Breast epithelium (tissue), 4 donors: ENCODE measurements around the gene IPO13. TPM values are rescaled to one million over a fixed set of nuclear protein-coding genes. Genes with fewer than 3 reads are reported as not detected.

ENCODE experiments used
- DNase-seq, 2 donors: peaks; one replicate each; pipeline ENCODE4 v3.0.0-alpha.2; 2019; ENCODE audit warnings: low spot score in 2 of 2
- H3K27ac ChIP-seq, 2 donors: fragments of 200-600 bp; sonication (generic) in 1 of 2; one replicate each; pipeline ENCODE4 v1.5.1; 2016 to 2019; ENCODE audit warnings: mild to moderate bottlenecking in 1 of 2
- H3K27me3 ChIP-seq, 2 donors: fragments of 200-600 bp; sonication (generic) in 1 of 2; one replicate each; pipeline versions ENCODE4 v1.5.1 to v1.6.0; 2017 to 2019; ENCODE audit warnings: control low read depth in 1 of 2, mild to moderate bottlenecking in 1 of 2
- H3K36me3 ChIP-seq: fragments of 200-600 bp; one replicate; pipeline ENCODE4 v1.5.1; 2019
- H3K4me1 ChIP-seq, 2 donors: fragments of 200-600 bp; sonication (generic); one replicate each; pipeline ENCODE4 v1.5.1; 2016 to 2019; ENCODE audit warnings: control low read depth in 1 of 2
- H3K4me3 ChIP-seq, 3 donors: fragments of 200-600 bp; sonication (generic); 1 replicate in 2 of 3; 2 replicates in 1 of 3; pipeline ENCODE4 v1.5.1; 2016 to 2019; ENCODE audit warnings: mild to moderate bottlenecking in 3 of 3, moderate library complexity in 2 of 3
- H3K9me3 ChIP-seq, 2 donors: fragments of 200-600 bp; sonication (generic) in 1 of 2; one replicate each; pipeline ENCODE4 v1.5.1; 2016 to 2019; ENCODE audit warnings: control low read depth in 1 of 2
- CTCF ChIP-seq, 3 donors: fragments of 450-650 bp; IDR thresholded peaks; one replicate each; pipeline ENCODE4 v1.5.1; 2016 to 2017; ENCODE audit warnings: antibody characterized with exemption in 3 of 3, mild to moderate bottlenecking in 3 of 3, moderate library complexity in 3 of 3
- POLR2A ChIP-seq: fragments of 450-650 bp; IDR thresholded peaks from one replicate; pipeline ENCODE4 v1.6.1; 2016; ENCODE audit warnings: antibody characterized with exemption, mild to moderate bottlenecking, moderate library complexity
- POLR2AphosphoS5 ChIP-seq, 3 donors: sonication (generic); formaldehyde crosslinking; IDR thresholded peaks; one replicate each; pipeline ENCODE4 v1.6.1; 2017; ENCODE audit warnings: antibody characterized with exemption in 3 of 3
- intact Hi-C: fragments of 100-400 bp; cut with DNase I; formaldehyde crosslinking; loops from one replicate; pipeline ENCODE4 v1.15.1; 2023; ENCODE audit warnings: low total_unique reads
- total RNA-seq, 3 donors: library from RNA; depleted of rRNA; stranded (reverse); fragments of >200 nt; gene quantifications; one replicate each; pipeline ENCODE4 v1.1.0, GENCODE V29; 2016

IPO13 gene
- total RNA-seq, 3 donors from 2014 or later = 18.4 to 23.0 (median 20.5) TPM

- DNase-seq = no peak
- TF ChIP-seq CTCF (IDR thresholded peaks at IDR 0.05) (no peak), POLR2A (no peak), POLR2AphosphoS5 (IDR thresholded peaks at IDR 0.05) (no peak)
- H3K9me3 ChIP-seq = no peaks in the 10 kb centered on the region
- H3K36me3 ChIP-seq = no peaks in the 10 kb centered on the region
- H3K4me1 ChIP-seq = no peaks in the 10 kb centered on the region
- intact Hi-C loops = loop anchor here (10.0 kb wide), 1 partner anchor 1111 kb away; the partner anchor contains the start of gene ZNF691
- no peak overlapping the region for H3K27ac ChIP-seq
- no peaks in the 10 kb centered on the region for H3K27me3 ChIP-seq
- H3K4me3 ChIP-seq = no peak overlapping the region
Measured at GRCh38 chr1:43956234-43956633, 9.5 kb downstream of the IPO13 start.

GRCh38 chr1:43957407-43958040 is 10.8 kb downstream of the IPO13 start:
- intact Hi-C loops = loop anchor here (10.0 kb wide), 1 partner anchor 1113 kb away; the partner anchor contains the start of gene ZNF691
- Histone ChIP-seq H3K4me1 (no peaks in the 10 kb centered on the region), H3K4me3 (no peak overlapping the region), H3K36me3 (no peaks in the 10 kb centered on the region), H3K9me3 (no peaks in the 10 kb centered on the region), H3K27ac (no peak overlapping the region), H3K27me3 (no peaks in the 10 kb centered on the region)
- no peak for DNase-seq
- TF ChIP-seq POLR2A (no peak), POLR2AphosphoS5 (IDR thresholded peaks at IDR 0.05) (no peak), CTCF (IDR thresholded peaks at IDR 0.05) (no peak)

GRCh38 chr1:43958351-43959255 is 11.9 kb downstream of the IPO13 start:
- no peak for TF ChIP-seq POLR2A
- no peak for TF ChIP-seq POLR2AphosphoS5 (IDR thresholded peaks at IDR 0.05)
- TF ChIP-seq CTCF (IDR thresholded peaks at IDR 0.05) = no peak
- no peaks in the 10 kb centered on the region for H3K36me3 ChIP-seq
- DNase-seq = no peak
- H3K4me1 ChIP-seq = no peaks in the 10 kb centered on the region
- H3K27me3 ChIP-seq = no peaks in the 10 kb centered on the region
- no peak overlapping the region for H3K4me3 ChIP-seq
- H3K9me3 ChIP-seq = no peaks in the 10 kb centered on the region
- intact Hi-C loops = loop anchor here (10.0 kb wide), 1 partner anchor 1114 kb away; the partner anchor contains the start of gene ZNF691
- no peak overlapping the region for H3K27ac ChIP-seq

GRCh38 chr1:43960798-43961197 is 14.0 kb downstream of the IPO13 start:
- intact Hi-C loops = no loop called here

More at GRCh38 chr1:43960798-43961197, 14.0 kb downstream of the IPO13 start:
- no peaks in the 10 kb centered on the region for H3K4me1 ChIP-seq
- DNase-seq = no peak
- no peak overlapping the region for H3K27ac ChIP-seq
- no peak overlapping the region for H3K4me3 ChIP-seq
- TF ChIP-seq POLR2A = no peak
- no peak for TF ChIP-seq POLR2AphosphoS5 (IDR thresholded peaks at IDR 0.05)
- no peak for TF ChIP-seq CTCF (IDR thresholded peaks at IDR 0.05)
- H3K9me3 ChIP-seq = no peaks in the 10 kb centered on the region
- H3K36me3 ChIP-seq = no peaks in the 10 kb centered on the region
- no peaks in the 10 kb centered on the region for H3K27me3 ChIP-seq
